ENCODE measurements around the gene LSAMP. TPM values are rescaled to one million over a fixed set of nuclear protein-coding genes. Genes with fewer than 3 reads are reported as not detected.
A peak's percentile ranks its signal among the peaks of the same experiment; 100 is the strongest.
"Not testable (repeated sequence)": the region's sequence is repeated elsewhere in the genome, so short reads cannot be mapped to it uniquely, and the experiment has no call there.

Gene LSAMP
- polyA plus RNA-seq, 3 donors = 12.4 to 12.8 (median 12.5) TPM

- DNase-seq = no peak
These were observed 326.7 kb downstream of the LSAMP start for GRCh38 chr3:116118475-116119169.

GRCh38 chr3:116114586-116114985 lies 330.7 kb downstream of the LSAMP start:
- no peak for DNase-seq

GRCh38 chr3:116112696-116113095 lies 332.6 kb downstream of the LSAMP start:
- no peak for DNase-seq

GRCh38 chr3:116111765-116112164 lies 333.5 kb downstream of the LSAMP start:
- no peak for DNase-seq

- DNase-seq = no peak
These were observed 341.3 kb downstream of the LSAMP start for GRCh38 chr3:116103868-116104530.

GRCh38 chr3:116102037-116102436 lies 343.2 kb downstream of the LSAMP start:
- DNase-seq = no peak

GRCh38 chr3:116097226-116097625 lies 348.1 kb downstream of the LSAMP start:
- no peak for DNase-seq

GRCh38 chr3:116096631-116097030 lies 348.7 kb downstream of the LSAMP start:
- DNase-seq = peak; percentile 31

GRCh38 chr3:116093374-116093773 lies 351.9 kb downstream of the LSAMP start:
- DNase-seq = no peak

- peak; percentile 33 for DNase-seq
These were observed 357.9 kb downstream of the LSAMP start for GRCh38 chr3:116087426-116087825.

- DNase-seq = no peak
These were observed 360.1 kb downstream of the LSAMP start for GRCh38 chr3:116084999-116085791.

- DNase-seq = no peak
These were observed 361.6 kb downstream of the LSAMP start for GRCh38 chr3:116083683-116084082.

GRCh38 chr3:116078561-116078960 lies 366.7 kb downstream of the LSAMP start:
- no peak for DNase-seq

- no peak for DNase-seq
These were observed 367.7 kb downstream of the LSAMP start for GRCh38 chr3:116077557-116077956.

- DNase-seq = no peak
These were observed 368.2 kb downstream of the LSAMP start for GRCh38 chr3:116077059-116077458.

GRCh38 chr3:116070516-116071278 lies 374.6 kb downstream of the LSAMP start:
- not testable (repeated sequence) for DNase-seq

GRCh38 chr3:116070061-116070460 lies 375.2 kb downstream of the LSAMP start:
- no peak for DNase-seq

- no peak for DNase-seq
These were observed 376.3 kb downstream of the LSAMP start for GRCh38 chr3:116069024-116069423.

- no peak for DNase-seq
These were observed 378.0 kb downstream of the LSAMP start for GRCh38 chr3:116067326-116067725.

GRCh38 chr3:116065501-116065900 lies 379.8 kb downstream of the LSAMP start:
- no peak for DNase-seq

- DNase-seq = no peak
These were observed 380.6 kb downstream of the LSAMP start for GRCh38 chr3:116064646-116065045.
